GM19193 (cell line): ENCODE results near the gene NR1H4.

Experiments
- POLR2A ChIP-seq: IDR thresholded peaks from 4 replicates; pipeline ENCODE4 v1.6.1; 2011; ENCODE audit not compliant: insufficient read depth, insufficient read length; ENCODE audit errors: extremely low read depth

The NR1H4 gene

GRCh38 chr12:100529756-100530350 lies 56.2 kb downstream of the NR1H4 start:
- no peak for TF ChIP-seq POLR2A

GRCh38 chr12:100533376-100533775 lies 59.7 kb downstream of the NR1H4 start:
- TF ChIP-seq POLR2A = no peak

DNA sequence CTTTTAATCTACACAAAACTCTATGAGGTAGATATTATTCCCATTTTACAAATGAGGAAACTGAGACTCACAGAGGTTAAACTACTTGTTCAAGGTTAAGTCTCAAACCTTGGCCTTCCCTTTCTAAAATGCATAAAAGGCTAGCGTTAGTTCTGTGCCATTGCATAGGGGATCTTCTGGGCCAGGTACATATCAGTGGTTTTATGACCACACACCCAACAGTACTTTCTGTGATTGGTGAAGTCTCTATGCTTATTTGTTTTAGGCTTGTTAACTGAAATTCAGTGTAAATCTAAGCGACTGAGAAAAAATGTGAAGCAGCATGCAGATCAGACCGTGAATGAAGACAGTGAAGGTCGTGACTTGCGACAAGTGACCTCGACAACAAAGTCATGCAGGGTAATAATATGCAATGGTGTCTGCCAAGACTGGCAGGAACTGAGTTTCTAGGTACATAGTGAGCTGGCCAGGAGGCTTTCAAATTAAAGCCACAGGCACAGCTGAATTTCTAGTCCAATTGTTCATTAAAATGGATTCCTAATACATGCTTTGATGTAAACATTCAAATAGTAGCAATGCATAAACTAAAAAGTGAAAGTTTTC lies 61.1 kb downstream of the NR1H4 start:
- TF ChIP-seq POLR2A = no peak

GRCh38 chr12:100539202-100539601 lies 65.5 kb downstream of the NR1H4 start:
- TF ChIP-seq POLR2A = no peak

DNA sequence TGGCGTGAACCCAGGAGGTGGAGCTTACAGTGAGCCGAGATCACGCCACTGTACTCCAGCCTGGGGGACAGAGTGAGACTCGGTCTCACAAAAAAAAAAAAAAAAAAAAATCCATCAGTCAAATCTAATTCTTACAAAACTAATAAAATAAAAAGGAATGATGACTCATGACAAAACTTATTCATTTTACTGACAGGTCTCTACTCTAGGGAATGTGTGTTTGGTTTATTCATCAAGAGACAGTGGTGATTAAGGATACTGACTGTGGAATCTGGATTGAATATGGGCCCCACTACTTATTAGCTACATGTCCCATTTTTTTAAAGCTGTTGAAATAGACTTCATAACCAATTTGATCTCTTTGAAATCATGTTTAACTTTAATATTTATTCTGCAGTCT lies 70.5 kb downstream of the NR1H4 start:
- TF ChIP-seq POLR2A = no peak

- no peak for TF ChIP-seq POLR2A
Measured at GRCh38 chr12:100545092-100545491, 71.4 kb downstream of the NR1H4 start.

- no peak for TF ChIP-seq POLR2A
Measured at GRCh38 chr12:100553936-100554335, 80.3 kb downstream of the NR1H4 start.

DNA sequence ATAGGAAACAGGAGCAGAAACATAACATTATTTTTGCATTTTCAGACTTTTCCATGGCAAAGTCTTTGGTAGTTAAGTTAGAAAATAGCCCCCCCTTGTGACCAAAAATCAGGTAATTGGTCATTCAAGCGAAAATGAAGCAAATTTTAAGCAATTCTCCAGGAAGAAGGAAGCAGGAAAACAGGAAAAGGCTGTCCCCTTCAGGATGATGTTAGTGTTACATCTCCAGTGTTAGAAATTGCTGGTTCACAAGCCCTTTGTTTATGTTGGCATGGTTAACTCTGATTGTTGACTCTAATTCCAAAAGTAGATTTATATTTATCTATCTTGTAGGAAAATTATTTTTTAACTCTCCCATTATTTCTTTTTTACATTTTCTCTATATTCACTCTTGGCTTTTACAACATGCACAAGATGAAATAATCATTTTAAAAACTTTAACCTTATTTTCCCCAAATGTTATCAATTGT lies 81.0 kb downstream of the NR1H4 start:
- no peak for TF ChIP-seq POLR2A

DNA sequence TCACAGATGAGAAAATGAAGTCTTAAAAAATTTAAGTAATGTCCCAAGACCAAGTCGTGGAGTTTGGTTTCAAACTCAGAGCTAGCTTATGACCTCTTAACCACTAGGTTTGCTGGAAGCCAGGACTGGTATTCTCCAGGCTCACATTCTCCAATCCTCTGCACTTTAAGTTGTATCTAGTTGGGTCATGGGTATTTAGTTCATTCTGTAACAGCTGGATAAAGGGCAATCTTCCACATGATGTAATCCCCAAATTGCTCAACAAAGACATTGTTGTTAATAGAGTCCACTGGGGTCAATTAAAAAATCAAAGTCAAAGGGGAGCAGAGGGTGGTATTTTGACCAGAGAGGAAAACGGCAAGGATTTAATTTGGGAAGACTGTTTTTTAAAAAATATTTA lies 82.1 kb downstream of the NR1H4 start:
- TF ChIP-seq POLR2A = no peak

- no peak for TF ChIP-seq POLR2A
Measured at GRCh38 chr12:100557357-100557756, 83.7 kb downstream of the NR1H4 start.

- no peak for TF ChIP-seq POLR2A
Measured at GRCh38 chr12:100564090-100564489, 90.4 kb downstream of the NR1H4 start.

DNA sequence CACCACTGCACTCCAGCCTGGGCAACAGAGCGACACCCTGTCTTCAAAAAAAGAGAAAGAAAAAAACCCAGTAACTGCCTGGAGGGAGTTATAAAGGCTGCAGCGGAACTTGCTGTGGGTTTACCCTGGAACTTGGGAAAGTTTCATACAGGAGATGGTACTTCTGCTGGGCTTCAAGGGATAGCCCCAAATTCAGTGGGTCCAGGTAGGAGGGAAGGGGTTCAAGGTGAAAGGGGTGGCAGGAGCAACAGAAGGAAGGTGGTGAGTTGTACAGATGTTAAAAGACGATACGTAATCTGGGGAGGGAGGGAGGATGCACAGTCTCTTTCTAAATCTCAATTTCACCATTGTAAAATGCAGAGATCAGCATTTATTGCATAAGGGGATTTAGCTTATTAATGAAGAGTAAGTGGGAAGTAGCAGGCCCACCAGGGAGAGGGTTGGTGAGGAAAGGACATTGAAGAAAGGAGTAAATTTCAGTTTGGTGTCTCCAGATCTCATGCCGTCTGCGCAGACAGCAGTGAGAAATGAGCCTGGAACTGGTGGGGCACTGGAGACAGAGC lies 91.3 kb downstream of the NR1H4 start:
- TF ChIP-seq POLR2A = no peak

DNA sequence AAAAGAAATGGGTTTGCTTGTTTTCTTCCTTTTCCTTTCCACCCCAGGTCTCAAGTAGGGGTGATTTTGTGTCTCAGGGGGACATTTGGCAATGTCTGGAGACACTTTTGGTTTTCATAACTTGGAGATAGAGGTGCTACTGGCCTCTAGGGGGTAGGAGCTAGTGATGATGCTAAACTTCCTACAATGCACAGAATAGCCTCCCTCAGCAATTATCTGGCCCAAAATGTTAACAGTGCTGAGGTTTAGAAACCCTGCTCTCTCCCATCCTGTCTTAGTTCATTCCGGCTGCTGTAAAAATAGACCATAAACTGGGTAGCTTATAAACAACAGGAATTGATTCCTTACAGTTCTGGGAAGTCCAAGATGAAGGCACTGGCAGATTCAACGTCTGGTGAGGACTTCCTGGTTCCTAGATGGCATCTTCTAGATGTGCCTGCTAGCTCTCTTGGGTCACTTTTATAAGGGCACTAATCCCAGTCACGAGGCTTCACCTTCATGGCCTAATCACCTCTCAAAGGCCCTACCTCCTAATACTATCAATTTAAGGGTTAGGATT lies 92.4 kb downstream of the NR1H4 start:
- TF ChIP-seq POLR2A = no peak

GRCh38 chr12:100566887-100567637 lies 93.4 kb downstream of the NR1H4 start:
- TF ChIP-seq POLR2A = no peak

DNA sequence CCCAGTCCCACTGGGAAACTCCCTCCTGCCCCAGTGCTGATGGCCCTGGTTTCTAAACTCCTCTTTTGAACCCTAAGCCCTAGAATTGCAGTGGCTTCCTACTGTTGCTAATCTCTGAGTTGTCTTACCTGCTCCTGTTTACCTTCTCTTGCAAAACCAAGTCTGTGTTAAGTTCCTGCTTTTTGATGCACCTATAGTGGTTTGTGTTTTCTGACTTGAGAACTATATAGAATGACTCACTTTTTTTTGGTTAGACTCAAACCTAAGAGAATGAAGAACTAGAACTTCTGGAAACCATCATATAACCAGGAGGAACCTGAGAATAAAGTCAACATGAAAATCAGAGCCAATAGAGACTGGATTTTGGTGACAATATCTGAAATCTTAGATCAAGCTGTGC lies 94.3 kb downstream of the NR1H4 start:
- no peak for TF ChIP-seq POLR2A
